ENCODE results near the gene S100A13.

Gene S100A13

GRCh38 chr1:153639280-153639679, 12.0 kb upstream of the S100A13 start:
- DNase-seq (ENCODE audit: low read depth): no peak
- no peak for TF ChIP-seq CTCF (conservative IDR thresholded peaks at IDR 0.05; ENCODE audit: low read depth, low read length)
- no peak overlapping the region for H3K4me3 ChIP-seq (ENCODE audit: low read length)

- H3K4me3 ChIP-seq (ENCODE audit: low read length): no peak overlapping the region
- no peak for TF ChIP-seq CTCF (conservative IDR thresholded peaks at IDR 0.05; ENCODE audit: low read depth, low read length)
- DNase-seq (ENCODE audit: low read depth): no peak
These were observed 11.0 kb upstream of the S100A13 start for GRCh38 chr1:153638261-153638660.

- no peak for TF ChIP-seq CTCF (conservative IDR thresholded peaks at IDR 0.05; ENCODE audit: low read depth, low read length)
- no peak for DNase-seq (ENCODE audit: low read depth)
- H3K4me3 ChIP-seq (ENCODE audit: low read length): no peak overlapping the region
These were observed 9.0 kb upstream of the S100A13 start for GRCh38 chr1:153636312-153636711.

- DNase-seq (ENCODE audit: low read depth): no peak
- peak overlapping the region; percentile 6 for H3K4me3 ChIP-seq (ENCODE audit: low read length)
- no peak for TF ChIP-seq CTCF (conservative IDR thresholded peaks at IDR 0.05; ENCODE audit: low read depth, low read length)
These were observed 8.6 kb upstream of the S100A13 start for GRCh38 chr1:153635872-153636271.

- peak; percentile 96 for DNase-seq (ENCODE audit: low read depth)
- TF ChIP-seq CTCF (conservative IDR thresholded peaks at IDR 0.05; ENCODE audit: low read depth, low read length): no peak
- peak within 1 kb of the TSS; percentile 71 for H3K4me3 ChIP-seq (ENCODE audit: low read length)
These were observed 6.7 kb upstream of the S100A13 start, which contains the start of gene CHTOP for GRCh38 chr1:153633754-153634665. Gene CHTOP, plus strand, starts transcription at chr1:153634066. Its CDS starts 2,523 bp downstream, at chr1:153636589.

GRCh38 chr1:153633161-153633753, 6.0 kb upstream of the S100A13 start:
- DNase-seq (ENCODE audit: low read depth): no peak

More at GRCh38 chr1:153633161-153633753, 6.0 kb upstream of the S100A13 start:
- peak overlapping the region; percentile 71 for H3K4me3 ChIP-seq (ENCODE audit: low read length)
- no peak for TF ChIP-seq CTCF (conservative IDR thresholded peaks at IDR 0.05; ENCODE audit: low read depth, low read length)
